B cell (primary cell): Measurements from ENCODE around the gene SLC5A10. TPM values are rescaled to one million over a fixed set of nuclear protein-coding genes. Genes with fewer than 3 reads are reported as not detected.

Experiments
- ATAC-seq: fragments of 200-7000 bp; cut with Tn5 transposase; one replicate; pipeline ENCODE4 v1.10.0; 2021; ENCODE audit warnings: low read depth, mild to moderate bottlenecking, moderate number of reproducible peaks, moderate library complexity
- CTCF ChIA-PET: fragments of 350-600 bp; sonication (Branson Sonifier 250); formaldehyde crosslinking; loops from one replicate; lab custom pipeline; 2021; ENCODE audit warnings: antibody characterized with exemption, inconsistent platforms; lab: Charles Lee
- POLR2A ChIA-PET: fragments of 350-600 bp; sonication (Branson Sonifier 250); formaldehyde crosslinking; loops from one replicate; lab custom pipeline; 2021; ENCODE audit warnings: antibody characterized with exemption; lab: Charles Lee
- DNase-seq: peaks from one replicate; pipeline ENCODE4 v3.0.0; 2013
- H2AFZ ChIP-seq: 2 replicates; pipeline ENCODE4 v1.6.1; 2012; ENCODE audit warnings: mild to moderate bottlenecking, low read depth, low read length; ENCODE audit not compliant: insufficient read depth, poor library complexity, severe bottlenecking
- H3K27ac ChIP-seq, 2 donors: 1 replicate in 1 of 2; 2 replicates in 1 of 2; pipeline ENCODE4 v1.5.1; 2012 to 2013; ENCODE audit warnings: low read length in 2 of 2, mild to moderate bottlenecking in 2 of 2, moderate library complexity in 1 of 2
- H3K27me3 ChIP-seq, 4 experiments: fragments of 200-600 bp in 1 of 4; sonication (generic) in 1 of 4; replicated peaks in 1 of 4; 1 replicate in 2 of 4; 2 replicates in 2 of 4; pipeline versions ENCODE4 v1.6.1 to v1.7.0; 2013 to 2016; ENCODE audit warnings: low read length in 3 of 4, mild to moderate bottlenecking in 2 of 4, mixed read lengths in 1 of 4, moderate library complexity in 1 of 4; ENCODE audit not compliant: insufficient read depth in 4 of 4, control insufficient read depth in 3 of 4; ENCODE audit errors: control extremely low read depth in 1 of 4
- H3K36me3 ChIP-seq, 2 experiments: replicated peaks in 1 of 2; 1 replicate in 1 of 2; 2 replicates in 1 of 2; pipeline versions ENCODE4 v1.6.1 to v1.7.1; 2013; ENCODE audit warnings: low read length in 1 of 2; ENCODE audit not compliant: insufficient read depth in 2 of 2, control insufficient read depth in 1 of 2; ENCODE audit errors: control extremely low read depth in 1 of 2, extremely low read depth in 1 of 2
- H3K4me1 ChIP-seq, 2 donors: fragments of 200-600 bp in 1 of 2; sonication (generic) in 1 of 2; 1 replicate in 1 of 2; 2 replicates in 1 of 2; pipeline versions ENCODE4 v1.5.1 to v1.6.1; 2013 to 2017; ENCODE audit warnings: low read length in 2 of 2; ENCODE audit not compliant: control insufficient read depth in 2 of 2, insufficient read depth in 2 of 2
- H3K4me2 ChIP-seq: replicated peaks from 2 replicates; pipeline ENCODE3; 2012; ENCODE audit warnings: mild to moderate bottlenecking, low read depth, low read length; ENCODE audit not compliant: poor library complexity, severe bottlenecking
- H3K4me3 ChIP-seq, 5 experiments: fragments of 200-600 bp in 1 of 5; sonication (generic) in 1 of 5; 1 replicate in 3 of 5; 2 replicates in 2 of 5; pipeline versions ENCODE4 v1.5.1 to v1.7.0; 2011 to 2016; ENCODE audit warnings: low read length in 4 of 5, mild to moderate bottlenecking in 4 of 5, low read depth in 2 of 5, control low read depth in 1 of 5, moderate library complexity in 1 of 5; ENCODE audit not compliant: insufficient read depth in 1 of 5; ENCODE audit errors: control extremely low read depth in 1 of 5, extremely low read depth in 1 of 5
- H3K79me2 ChIP-seq: fragments of 200-600 bp; sonication (generic); one replicate; pipeline ENCODE4 v1.6.0; 2016; ENCODE audit warnings: low read length; ENCODE audit not compliant: control insufficient read depth, insufficient read depth
- H3K9ac ChIP-seq: fragments of 200-600 bp; sonication (generic); 2 replicates; pipeline ENCODE4 v1.6.1; 2017; ENCODE audit warnings: mild to moderate bottlenecking, low read length, moderate library complexity
- H3K9me3 ChIP-seq, 3 donors: one replicate each; pipeline versions ENCODE4 v1.6.1 to v1.7.1; 2013; ENCODE audit warnings: low read length in 2 of 3; ENCODE audit not compliant: control insufficient read depth in 2 of 3, insufficient read depth in 1 of 3; ENCODE audit errors: control extremely low read depth in 1 of 3
- H4K20me1 ChIP-seq: 2 replicates; pipeline ENCODE4 v1.6.0; 2012; ENCODE audit warnings: mild to moderate bottlenecking, low read length; ENCODE audit not compliant: insufficient read depth, control insufficient read depth, poor library complexity, severe bottlenecking
- H3K27ac Mint-ChIP-seq: one replicate; pipeline ENCODE4 v1.8.0; 2021; ENCODE audit warnings: mixed read lengths
- H3K27me3 Mint-ChIP-seq: one replicate; pipeline ENCODE4 v1.8.0; 2021; ENCODE audit warnings: mixed read lengths
- H3K4me1 Mint-ChIP-seq: one replicate; pipeline ENCODE4 v1.8.0; 2021; ENCODE audit warnings: mixed read lengths
- H3K4me3 Mint-ChIP-seq: one replicate; pipeline ENCODE4 v1.8.0; 2021; ENCODE audit warnings: mixed read lengths
- H3K9me3 Mint-ChIP-seq: one replicate; pipeline ENCODE4 v1.8.0; 2022; ENCODE audit warnings: mixed read lengths; ENCODE audit not compliant: insufficient read depth
- CTCF ChIP-seq: fragments of 200-600 bp; IDR thresholded peaks from one replicate; pipeline ENCODE4 v1.8.0; 2022; ENCODE audit warnings: antibody characterized with exemption, mild to moderate bottlenecking
- EZH2 ChIP-seq: IDR thresholded peaks from 2 replicates; pipeline ENCODE4 v1.6.1; 2012; ENCODE audit warnings: borderline replicate concordance, low read depth, mild to moderate bottlenecking, moderate library complexity, low read length; ENCODE audit not compliant: insufficient read depth, poor library complexity, severe bottlenecking
- WGBS: methylation state at CpG from one replicate; pipeline ENCODE4 v1.1.5; 2013; ENCODE audit warnings: missing lambda C conversion rate; ENCODE audit not compliant: insufficient coverage; 5-methylcytosine and 5-hydroxymethylcytosine counted together
- intact Hi-C: fragments of 100-400 bp; cut with micrococcal nuclease; formaldehyde crosslinking; loops from one replicate; pipeline ENCODE4 v1.10.0; 2022
- polyA plus RNA-seq: library from polyadenylated mRNA; depleted of rRNA; stranded (reverse); fragments of >200 nt; gene quantifications from 2 replicates; pipeline ENCODE4 v1.2.3, GENCODE V29; 2012
- total RNA-seq, 2 donors: library from RNA; stranded (reverse); fragments of 120-200 nt in 1 of 2; gene quantifications; 1 replicate in 1 of 2; 2 replicates in 1 of 2; pipeline versions ENCODE4 v1.2.3 to v1.2.4, GENCODE V29; 2013 to 2022

Gene SLC5A10
- total and polyA plus RNA-seq, 2 donors (not counting 1 experiment from before 2014, with no cell fraction given): not detected

GRCh38 chr17:19000531-19001325 lies 48.8 kb downstream of the SLC5A10 start:
- CTCF ChIA-PET: no interaction called here
- H3K79me2 ChIP-seq: peaks cover 12% of the 10 kb centered on the region
- peaks cover 0 to 7% (median 0%) of the 10 kb centered on the region in 3 donors for H3K9me3 ChIP-seq
- no peak overlapping the region for H2AFZ ChIP-seq
- no peak overlapping the region for H3K4me3 ChIP-seq
- TF ChIP-seq CTCF (no peak), EZH2 (no peak)
- intact Hi-C loops: no loop called here
- no peak overlapping the region for H3K27ac ChIP-seq
- WGBS: 97% methylated on average over 12 of the region's 17 CpGs
- ATAC-seq: no peak
- H3K27me3 Mint-ChIP-seq: no peaks in the 10 kb centered on the region
- no peak overlapping the region for H3K9ac ChIP-seq
- H3K27ac Mint-ChIP-seq: no peak overlapping the region
- POLR2A ChIA-PET: no interaction called here
- no peaks in the 10 kb centered on the region for H3K9me3 Mint-ChIP-seq
- H3K36me3 ChIP-seq: peaks cover 0 to 11% of the 10 kb centered on the region in 2 experiments
- peaks cover 36% of the 10 kb centered on the region for H3K4me1 Mint-ChIP-seq
- H3K4me1 ChIP-seq: peaks cover 26 to 40% of the 10 kb centered on the region in 2 donors
- no peak overlapping the region for H3K4me3 Mint-ChIP-seq
- peaks cover 47% of the 10 kb centered on the region for H4K20me1 ChIP-seq
- no peak for DNase-seq
- no peaks in the 10 kb centered on the region for H3K27me3 ChIP-seq
- H3K4me2 ChIP-seq: no peak overlapping the region
